T-helper 2 cell treated with Interferon-gamma antibody and Interleukin-4, amounts not matched to agents 5 μg/mL and 100 μg/mL, for 36 hours (primary cell): ENCODE measurements around the gene ZAP70.
"Not testable (repeated sequence)": the region's sequence is repeated elsewhere in the genome, so short reads cannot be mapped to it uniquely, and the experiment has no call there.

Experiments
- DNase-seq: peaks from one replicate; pipeline ENCODE4 v3.0.0; 2021; ENCODE audit warnings: low spot score
- H3K27ac Mint-ChIP-seq: one replicate; pipeline ENCODE4 v1.8.0; 2021; ENCODE audit warnings: mild to moderate bottlenecking, mixed read lengths
- H3K27me3 Mint-ChIP-seq: one replicate; pipeline ENCODE4 v1.8.0; 2021; ENCODE audit warnings: low read depth, mixed read lengths
- H3K36me3 Mint-ChIP-seq: one replicate; pipeline ENCODE4 v1.8.0; 2021; ENCODE audit warnings: low read depth, mixed read lengths
- H3K4me1 Mint-ChIP-seq: one replicate; pipeline ENCODE4 v1.8.0; 2021; ENCODE audit warnings: low read depth, mixed read lengths
- H3K4me3 Mint-ChIP-seq: one replicate; pipeline ENCODE4 v1.8.0; 2022; ENCODE audit warnings: mild to moderate bottlenecking, moderate library complexity, mixed read lengths
- H3K9me3 Mint-ChIP-seq: one replicate; pipeline ENCODE4 v1.8.0; 2021; ENCODE audit warnings: mixed read lengths

ZAP70 gene

GRCh38 chr2:97678298-97678697 is 35.1 kb upstream of the ZAP70 start:
- Mint-ChIP-seq H3K36me3 (no peaks in the 10 kb centered on the region), H3K27me3 (peaks cover 1% of the 10 kb centered on the region), H3K9me3 (no peaks in the 10 kb centered on the region), H3K27ac (no peak overlapping the region), H3K4me1 (peaks cover 15% of the 10 kb centered on the region), H3K4me3 (no peak overlapping the region)
- DNase-seq: no peak

GRCh38 chr2:97687235-97687634 is 26.1 kb upstream of the ZAP70 start:
- not testable (repeated sequence) for H3K4me3 Mint-ChIP-seq, DNase-seq, H3K27me3 Mint-ChIP-seq, H3K36me3 Mint-ChIP-seq, H3K27ac Mint-ChIP-seq, H3K9me3 Mint-ChIP-seq
- peaks cover 14% of the 10 kb centered on the region for H3K4me1 Mint-ChIP-seq

DNA sequence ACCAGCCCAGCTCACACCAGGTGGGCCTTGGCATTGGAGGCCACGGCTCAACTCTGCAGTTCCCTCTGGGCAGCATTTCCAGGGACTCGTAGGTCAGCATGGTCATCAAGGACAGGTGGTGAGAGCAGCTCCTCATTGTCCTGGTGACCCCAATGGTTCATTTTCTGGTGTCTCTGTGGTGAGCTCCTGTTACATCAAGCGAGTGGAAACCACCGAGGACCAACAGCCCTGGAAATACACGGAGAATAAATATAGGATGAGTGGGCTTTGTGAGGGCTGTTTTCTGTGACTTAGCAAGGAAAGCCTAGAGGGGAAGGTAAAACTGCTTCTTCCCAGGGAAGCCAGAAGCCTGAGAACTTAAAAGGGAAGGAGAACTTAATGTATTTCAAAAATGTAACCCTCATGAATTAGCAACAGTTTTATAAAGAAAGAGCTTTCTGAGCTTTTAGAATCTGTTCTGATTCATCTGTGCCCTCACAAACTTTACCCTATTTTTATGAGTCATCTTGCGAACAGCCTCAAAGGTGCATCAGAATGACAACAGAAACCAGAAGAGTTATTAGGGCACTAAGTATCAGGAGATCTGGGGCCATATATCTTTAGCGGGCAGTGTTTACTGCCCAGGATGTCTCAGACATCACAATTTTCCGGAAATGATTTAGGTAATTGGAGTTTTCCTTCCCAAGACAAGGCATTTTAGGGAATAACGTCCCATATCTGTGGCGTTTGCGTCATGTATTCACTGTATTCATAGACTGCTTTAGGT is 25.1 kb upstream of the ZAP70 start:
- H3K9me3 Mint-ChIP-seq: no peaks in the 10 kb centered on the region

DNA sequence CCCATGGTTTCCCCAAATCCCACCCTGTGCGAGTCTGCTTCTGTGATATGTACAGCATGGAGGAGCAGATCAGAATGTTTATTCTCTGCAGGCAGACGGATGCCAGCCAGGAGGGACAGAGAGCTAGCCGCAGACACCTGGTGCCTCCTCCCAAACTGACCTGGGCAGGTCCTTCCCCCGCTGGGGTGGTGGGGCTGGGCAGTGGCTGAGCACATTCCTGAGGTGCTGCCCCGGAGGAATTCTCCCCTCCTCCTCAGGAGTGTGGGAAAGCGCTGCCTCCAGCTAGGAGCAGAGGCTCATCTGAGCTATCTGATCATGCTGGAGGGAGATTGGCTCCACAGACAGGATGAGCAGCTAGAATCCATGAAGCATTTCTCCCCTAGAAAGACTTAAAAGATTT is 22.2 kb upstream of the ZAP70 start:
- no peak for DNase-seq
- Mint-ChIP-seq H3K36me3 (no peaks in the 10 kb centered on the region), H3K27me3 (no peaks in the 10 kb centered on the region), H3K4me3 (no peak overlapping the region), H3K9me3 (no peaks in the 10 kb centered on the region), H3K27ac (no peak overlapping the region), H3K4me1 (peaks cover 14% of the 10 kb centered on the region)

More for the DNA sequence above, 25.1 kb upstream of the ZAP70 start:
- Mint-ChIP-seq H3K27ac (peak overlapping the region; percentile 38), H3K4me1 (peaks cover 14% of the 10 kb centered on the region), H3K4me3 (no peak overlapping the region), H3K36me3 (no peaks in the 10 kb centered on the region), H3K27me3 (no peaks in the 10 kb centered on the region)
- no peak for DNase-seq

DNA sequence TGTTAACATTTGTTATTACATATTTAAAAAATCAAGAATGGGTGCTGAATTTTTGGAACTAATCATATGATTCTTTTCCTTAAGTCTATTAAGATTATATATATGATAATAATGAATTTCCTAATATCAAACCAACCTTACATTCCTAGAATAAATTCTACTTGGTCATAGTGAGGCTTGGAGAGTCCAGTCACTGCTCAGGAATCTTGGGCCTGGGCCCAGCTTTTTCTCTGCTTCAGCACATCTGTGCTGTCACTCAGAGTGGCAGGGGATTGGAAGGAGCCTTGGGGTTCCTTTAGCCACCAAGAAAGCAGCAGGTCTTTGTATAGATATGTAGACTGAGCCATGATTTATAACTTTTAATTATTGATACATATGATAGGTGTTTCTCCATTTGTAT is 19.9 kb upstream of the ZAP70 start:
- Mint-ChIP-seq H3K36me3 (no peaks in the 10 kb centered on the region), H3K4me1 (peaks cover 11% of the 10 kb centered on the region), H3K4me3 (no peak overlapping the region), H3K27me3 (no peaks in the 10 kb centered on the region), H3K27ac (no peak overlapping the region), H3K9me3 (no peaks in the 10 kb centered on the region)
- DNase-seq: no peak

DNA sequence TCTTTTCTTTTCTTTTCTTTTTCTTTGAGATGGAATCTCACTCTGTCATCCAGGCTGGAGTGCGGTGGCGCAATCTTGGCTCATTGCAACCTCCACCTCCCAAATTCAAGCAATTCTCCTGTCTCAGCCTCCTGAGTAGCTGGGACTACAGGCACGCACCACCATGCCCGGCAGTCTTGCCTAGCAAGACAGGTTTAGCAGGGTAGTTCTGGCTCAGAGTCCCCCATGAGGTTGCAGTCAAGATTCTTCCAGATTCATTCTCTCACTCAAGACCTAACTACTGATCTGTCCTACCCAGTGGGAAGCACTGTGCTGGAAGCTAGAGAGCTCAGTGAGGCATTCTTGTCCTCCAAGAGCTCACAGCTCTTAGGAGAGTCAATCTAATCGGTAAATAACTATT is 17.6 kb upstream of the ZAP70 start:
- DNase-seq: no peak
- peaks cover 11% of the 10 kb centered on the region for H3K4me1 Mint-ChIP-seq

GRCh38 chr2:97697252-97698235 is 15.8 kb upstream of the ZAP70 start:
- Mint-ChIP-seq H3K4me3 (peak overlapping the region; percentile 25), H3K9me3 (no peaks in the 10 kb centered on the region), H3K4me1 (peaks cover 11% of the 10 kb centered on the region), H3K36me3 (no peaks in the 10 kb centered on the region), H3K27me3 (peaks cover under 1% of the 10 kb centered on the region), H3K27ac (no peak overlapping the region)
- DNase-seq: peak; percentile 82

More for the DNA sequence above, 17.6 kb upstream of the ZAP70 start:
- Mint-ChIP-seq H3K4me3 (no peak overlapping the region), H3K27ac (no peak overlapping the region), H3K9me3 (no peaks in the 10 kb centered on the region), H3K36me3 (no peaks in the 10 kb centered on the region), H3K27me3 (no peaks in the 10 kb centered on the region)

DNA sequence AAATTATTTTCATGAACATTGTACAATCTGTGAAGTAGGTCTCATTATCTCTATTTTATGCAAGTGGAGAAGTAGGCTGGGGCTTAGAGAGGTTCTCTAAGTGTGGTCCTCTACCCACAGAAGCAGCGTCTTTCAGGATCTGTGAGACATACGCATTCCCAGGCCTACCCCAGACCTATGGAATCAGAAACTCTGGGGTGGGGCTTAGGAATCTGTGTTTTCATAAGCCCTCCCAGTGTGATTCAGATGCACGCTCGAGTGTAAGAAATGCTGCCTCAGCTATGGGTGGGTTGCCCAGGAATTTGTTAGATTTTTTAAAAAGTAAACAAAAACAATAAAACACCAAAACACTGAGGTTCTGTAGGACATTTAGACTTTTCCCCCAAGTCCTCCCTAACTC is 14.8 kb upstream of the ZAP70 start:
- Mint-ChIP-seq H3K27me3 (peaks cover 4% of the 10 kb centered on the region), H3K27ac (no peak overlapping the region), H3K36me3 (no peaks in the 10 kb centered on the region), H3K4me1 (peaks cover 13% of the 10 kb centered on the region), H3K4me3 (no peak overlapping the region), H3K9me3 (no peaks in the 10 kb centered on the region)
- no peak for DNase-seq

DNA sequence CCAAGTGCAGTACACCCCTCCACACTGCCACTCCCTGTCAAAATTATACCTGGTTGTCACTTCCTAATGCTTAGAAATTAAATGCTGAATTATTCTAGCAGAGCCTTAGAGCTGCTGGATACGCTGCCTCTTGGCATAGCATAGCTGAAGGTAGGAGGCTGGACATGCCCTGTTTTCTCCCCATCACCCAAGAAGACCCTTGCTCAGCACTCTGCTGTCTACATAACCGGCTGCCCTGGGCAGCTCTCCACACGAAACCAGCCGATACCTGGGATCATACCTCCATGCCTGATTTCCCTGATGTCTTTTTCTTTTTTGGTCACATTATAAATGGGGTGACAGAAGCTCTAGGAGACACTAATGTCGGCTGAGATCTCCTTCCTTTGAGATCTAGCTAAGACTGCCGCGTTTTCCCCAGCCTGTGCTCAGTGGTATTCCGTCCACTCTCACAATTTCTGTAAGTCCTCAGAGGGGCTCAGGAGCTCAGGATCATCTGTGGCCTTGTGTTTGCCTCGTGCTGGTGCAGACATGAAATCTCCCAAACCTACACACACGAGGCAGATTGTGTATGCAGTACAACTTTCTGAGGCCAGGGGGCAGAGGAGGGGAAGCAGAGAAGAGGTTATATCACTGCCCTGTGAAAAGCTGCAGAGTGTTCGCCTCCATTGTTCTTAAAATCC is 13.5 kb upstream of the ZAP70 start:
- Mint-ChIP-seq H3K4me3 (no peak overlapping the region), H3K4me1 (peaks cover 13% of the 10 kb centered on the region), H3K27me3 (peaks cover 4% of the 10 kb centered on the region), H3K36me3 (no peaks in the 10 kb centered on the region), H3K9me3 (no peaks in the 10 kb centered on the region), H3K27ac (no peak overlapping the region)
- no peak for DNase-seq

- peaks cover 13% of the 10 kb centered on the region for H3K4me1 Mint-ChIP-seq
Observed at GRCh38 chr2:97701186-97701585, 12.2 kb upstream of the ZAP70 start.

DNA sequence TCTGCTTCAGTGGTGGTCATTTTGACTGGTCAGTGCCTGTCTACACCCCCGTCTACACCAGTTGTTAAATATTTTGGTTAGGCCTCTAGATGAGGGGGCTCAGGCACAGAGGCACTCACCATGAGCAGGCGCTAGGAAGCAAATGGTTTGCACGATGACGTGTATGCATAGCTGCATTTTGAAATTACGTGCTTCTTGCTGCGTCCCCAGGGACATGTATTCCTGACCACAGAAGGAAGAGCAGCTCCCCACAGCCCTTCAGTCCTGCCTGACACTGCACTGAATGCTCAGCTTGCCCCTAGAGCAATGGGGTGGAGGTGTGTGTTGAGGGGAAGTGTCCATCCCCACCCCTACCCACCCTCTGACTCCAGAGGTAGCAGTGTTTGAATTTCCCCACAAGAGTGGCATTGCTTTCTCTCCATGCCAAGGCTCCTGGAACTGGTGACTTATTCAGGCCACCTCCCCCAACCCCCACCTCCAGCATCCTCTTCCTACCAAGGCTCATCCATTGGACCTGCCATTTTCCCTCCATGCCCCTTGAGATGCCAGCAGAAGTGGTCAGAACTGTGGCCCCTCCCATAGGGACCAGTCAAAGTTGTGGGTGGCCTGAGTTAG is 11.4 kb upstream of the ZAP70 start:
- no peaks in the 10 kb centered on the region for H3K9me3 Mint-ChIP-seq
- H3K27ac Mint-ChIP-seq: no peak overlapping the region
- H3K4me3 Mint-ChIP-seq: no peak overlapping the region
- no peaks in the 10 kb centered on the region for H3K36me3 Mint-ChIP-seq
- H3K27me3 Mint-ChIP-seq: peaks cover 4% of the 10 kb centered on the region
- no peak for DNase-seq
- H3K4me1 Mint-ChIP-seq: peaks cover 10% of the 10 kb centered on the region

More at GRCh38 chr2:97701186-97701585, 12.2 kb upstream of the ZAP70 start:
- Mint-ChIP-seq H3K27me3 (peaks cover 4% of the 10 kb centered on the region), H3K9me3 (no peaks in the 10 kb centered on the region), H3K36me3 (no peaks in the 10 kb centered on the region), H3K27ac (peak overlapping the region; percentile 41), H3K4me3 (no peak overlapping the region)
- DNase-seq: no peak

DNA sequence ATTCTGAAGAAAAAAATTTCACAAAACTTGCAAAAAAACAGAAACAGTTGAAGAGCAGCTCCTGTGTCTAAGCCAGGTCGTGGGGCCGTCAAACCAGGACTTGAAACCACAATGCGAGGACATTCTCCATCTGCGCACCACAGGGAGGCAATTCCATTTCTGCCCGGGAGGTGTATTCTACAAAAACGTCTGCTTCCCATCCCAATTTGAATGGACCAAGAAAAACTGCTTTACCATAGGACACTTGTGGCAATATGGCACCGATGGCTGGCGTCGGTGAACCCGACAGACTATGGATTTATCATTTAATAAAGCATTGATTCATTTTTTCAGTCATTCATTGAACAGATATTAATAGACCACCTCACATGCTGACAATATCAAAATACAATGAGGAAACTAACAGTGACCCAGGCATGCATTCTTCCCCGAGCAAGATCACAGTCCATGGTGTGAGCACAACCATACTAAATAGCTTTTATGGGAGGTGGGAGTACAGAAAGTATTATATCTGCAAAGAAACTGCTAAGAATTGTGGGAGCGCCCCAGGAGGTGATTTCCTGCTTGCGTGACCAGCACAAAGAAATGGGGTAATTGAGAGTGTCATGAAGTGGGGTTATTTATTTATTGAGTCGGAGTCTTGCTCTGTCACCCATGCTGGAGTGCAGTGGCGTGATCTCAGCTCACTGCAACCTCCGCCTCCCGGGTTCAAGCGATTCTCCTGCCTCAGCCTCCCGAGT is 10.5 kb upstream of the ZAP70 start:
- no peak for DNase-seq
- no peak overlapping the region for H3K4me3 Mint-ChIP-seq

DNA sequence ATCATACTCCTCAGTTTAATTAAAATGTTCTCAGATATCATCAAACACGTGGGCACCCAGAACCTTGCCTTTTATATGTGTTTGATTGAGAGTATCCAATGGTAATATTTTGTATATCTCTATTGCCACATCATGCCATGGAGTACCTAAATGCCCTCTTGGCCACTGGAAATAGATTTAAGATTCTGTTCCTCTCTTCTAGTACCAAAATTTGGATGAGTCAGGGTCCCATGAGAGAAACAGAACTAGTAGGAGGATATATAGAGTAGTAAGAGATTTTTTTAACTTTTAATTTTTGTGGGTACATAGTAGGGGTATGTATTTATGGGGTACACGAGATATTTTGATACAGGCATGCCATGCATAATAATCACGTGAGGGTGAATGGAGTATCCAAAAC is 9.6 kb upstream of the ZAP70 start:
- no peak for DNase-seq
- Mint-ChIP-seq H3K27ac (no peak overlapping the region), H3K4me3 (no peak overlapping the region), H3K27me3 (peaks cover 4% of the 10 kb centered on the region), H3K36me3 (no peaks in the 10 kb centered on the region), H3K4me1 (peaks cover 6% of the 10 kb centered on the region), H3K9me3 (no peaks in the 10 kb centered on the region)

More for the DNA sequence above, 10.5 kb upstream of the ZAP70 start:
- H3K36me3 Mint-ChIP-seq: no peaks in the 10 kb centered on the region
- peaks cover 6% of the 10 kb centered on the region for H3K4me1 Mint-ChIP-seq
- H3K27ac Mint-ChIP-seq: no peak overlapping the region
- peaks cover 4% of the 10 kb centered on the region for H3K27me3 Mint-ChIP-seq
- H3K9me3 Mint-ChIP-seq: no peaks in the 10 kb centered on the region
